CD4-positive, alpha-beta T cell treated with Interleukin-21 for 1 hour (primary cell): Measurements from ENCODE around the gene NPAS2.

ENCODE experiments used
- DNase-seq: peaks from one replicate; pipeline ENCODE4 v3.0.0-alpha.2; 2020

Gene NPAS2

GRCh38 chr2:100952512-100952911 lies 132.6 kb downstream of the NPAS2 start:
- no peak for DNase-seq

GRCh38 chr2:100953406-100954043 lies 133.6 kb downstream of the NPAS2 start:
- DNase-seq, result no peak

DNA sequence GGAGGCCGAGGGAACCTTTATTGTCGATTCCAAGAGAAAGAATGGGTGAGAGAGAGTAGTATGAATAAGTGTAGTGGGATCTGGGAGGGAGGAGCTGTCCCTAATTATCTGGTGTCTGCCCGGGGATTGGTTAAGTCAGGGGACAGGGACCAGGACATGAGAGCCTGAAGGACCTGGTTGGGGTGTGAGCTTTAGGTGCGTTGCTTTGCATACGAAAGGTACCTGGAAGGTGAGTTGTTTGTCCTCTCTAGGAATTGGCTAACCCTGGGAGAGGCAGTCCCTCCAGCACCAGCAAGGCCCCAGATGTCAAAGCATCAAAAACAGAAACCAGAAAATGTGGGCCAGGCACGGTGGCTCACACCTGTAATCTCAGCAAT lies 134.1 kb downstream of the NPAS2 start:
- DNase-seq, result no peak

DNA sequence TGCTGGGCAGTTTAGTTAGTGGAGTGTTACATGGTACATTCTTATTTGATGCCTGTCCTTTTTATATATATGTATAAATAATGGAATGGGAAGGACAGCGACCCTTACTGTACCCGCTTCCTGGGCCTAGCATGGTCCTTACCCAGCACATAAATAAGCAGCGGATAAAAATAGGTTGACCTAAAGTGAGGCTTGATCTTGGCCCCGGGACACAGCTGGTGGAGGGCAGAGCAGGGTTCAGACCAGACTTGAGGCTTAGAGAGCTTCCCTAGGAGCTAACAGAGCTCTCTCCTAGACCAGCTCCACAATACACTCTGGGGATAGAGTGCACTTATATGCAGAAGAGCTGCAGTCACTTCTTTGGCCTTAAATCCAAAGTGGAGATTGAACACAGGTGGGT lies 135.3 kb downstream of the NPAS2 start:
- no peak for DNase-seq

DNA sequence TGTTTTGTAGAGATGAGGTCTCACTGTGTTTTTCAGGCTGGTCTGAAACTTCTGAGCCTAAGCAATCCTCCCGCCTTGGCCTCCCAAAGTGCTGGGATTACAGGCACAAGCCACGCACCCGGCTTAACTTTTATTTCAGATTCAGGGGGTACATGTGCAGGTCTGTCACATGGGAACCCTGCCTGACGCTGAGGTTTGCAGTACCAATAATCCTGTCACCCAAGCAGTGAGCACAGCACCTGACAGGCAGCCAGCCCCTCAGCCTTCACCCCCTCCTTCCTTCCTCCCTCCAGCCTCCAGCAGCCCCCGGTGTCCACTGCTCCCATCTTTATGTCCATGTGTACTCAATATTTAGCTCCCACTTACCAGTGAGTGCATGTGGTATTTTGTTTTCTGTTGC lies 136.1 kb downstream of the NPAS2 start:
- DNase-seq, result no peak

DNA sequence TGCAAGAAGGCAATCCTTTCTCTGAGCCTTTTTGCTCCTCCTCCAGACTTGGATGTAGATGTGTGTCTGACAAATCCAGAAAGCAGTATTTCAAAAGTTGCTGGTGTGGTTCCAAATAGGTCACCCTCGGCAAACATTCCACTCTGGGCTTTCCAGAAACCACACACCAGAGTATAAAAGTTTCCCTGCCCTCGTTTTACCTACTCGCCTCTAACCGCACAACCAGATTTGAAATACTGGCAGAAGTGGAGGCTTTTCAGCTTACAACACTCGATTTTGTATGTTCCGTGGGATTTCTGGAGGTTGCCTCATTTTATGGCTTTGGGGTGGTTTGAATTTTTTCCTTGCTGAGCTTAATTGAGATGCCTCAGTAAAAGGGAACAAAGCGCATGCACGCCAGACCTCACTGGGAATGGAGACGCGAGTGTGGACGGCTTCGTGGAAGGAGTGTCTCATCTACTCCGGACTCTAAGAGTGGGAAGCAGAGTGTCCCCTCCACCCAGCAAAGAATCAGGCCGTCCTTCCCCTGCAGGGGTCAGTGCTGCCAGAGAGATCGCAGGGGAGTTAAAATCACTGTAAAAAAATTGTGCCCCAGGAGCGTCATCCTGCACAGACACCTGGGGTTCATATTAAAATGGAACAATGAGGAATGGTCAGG lies 138.2 kb downstream of the NPAS2 start:
- DNase-seq, result no peak

DNA sequence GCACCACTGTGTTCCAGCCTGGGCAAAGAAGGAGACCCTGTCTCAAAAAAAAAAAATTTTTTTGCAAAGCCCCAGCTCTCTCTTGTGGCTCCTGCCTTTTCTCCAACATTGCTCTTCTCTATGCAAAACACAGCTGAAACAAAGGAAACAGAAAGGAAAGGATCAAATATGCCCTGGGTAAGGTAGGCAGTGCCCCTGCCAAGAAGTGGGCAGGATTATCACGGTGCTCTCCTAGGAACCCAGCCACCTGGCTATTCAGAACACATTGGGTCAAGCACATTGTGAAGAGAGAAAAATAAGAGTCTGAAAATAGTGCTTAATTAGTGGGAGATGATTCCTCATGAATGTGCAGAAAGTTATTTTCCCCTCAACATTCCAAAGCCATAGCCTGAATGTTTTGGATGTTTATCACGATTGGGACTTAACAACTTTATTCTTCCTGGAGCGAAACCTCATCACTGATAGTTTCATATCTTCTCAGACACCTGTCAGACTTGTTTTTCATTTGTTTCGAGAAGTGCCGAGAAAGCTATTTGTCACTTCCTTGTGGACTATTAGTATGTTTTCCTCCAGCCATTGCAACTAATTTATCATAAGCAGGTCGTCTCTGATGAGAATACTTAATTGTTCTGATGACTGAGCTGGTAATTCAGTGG lies 139.4 kb downstream of the NPAS2 start:
- DNase-seq, result no peak

DNA sequence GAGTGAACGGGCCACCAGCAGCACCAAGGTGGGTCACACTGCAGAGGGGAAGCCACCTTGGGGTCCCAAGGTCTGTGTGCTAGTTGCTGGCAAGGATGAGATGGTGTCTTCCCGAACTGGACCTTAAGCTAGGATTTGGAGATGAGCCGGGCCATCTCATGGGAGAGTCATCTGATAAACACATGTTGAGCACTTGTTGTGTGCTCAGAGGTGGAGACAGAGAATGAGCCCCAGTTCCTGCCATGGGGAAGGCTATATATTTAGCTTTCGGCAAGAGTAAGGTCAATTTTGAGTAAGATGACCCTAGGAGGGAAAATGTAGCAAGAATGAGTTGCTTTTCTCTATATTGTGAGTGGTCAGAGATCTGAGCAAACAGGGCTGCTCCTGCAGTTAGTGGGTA lies 140.7 kb downstream of the NPAS2 start:
- DNase-seq, result no peak

DNA sequence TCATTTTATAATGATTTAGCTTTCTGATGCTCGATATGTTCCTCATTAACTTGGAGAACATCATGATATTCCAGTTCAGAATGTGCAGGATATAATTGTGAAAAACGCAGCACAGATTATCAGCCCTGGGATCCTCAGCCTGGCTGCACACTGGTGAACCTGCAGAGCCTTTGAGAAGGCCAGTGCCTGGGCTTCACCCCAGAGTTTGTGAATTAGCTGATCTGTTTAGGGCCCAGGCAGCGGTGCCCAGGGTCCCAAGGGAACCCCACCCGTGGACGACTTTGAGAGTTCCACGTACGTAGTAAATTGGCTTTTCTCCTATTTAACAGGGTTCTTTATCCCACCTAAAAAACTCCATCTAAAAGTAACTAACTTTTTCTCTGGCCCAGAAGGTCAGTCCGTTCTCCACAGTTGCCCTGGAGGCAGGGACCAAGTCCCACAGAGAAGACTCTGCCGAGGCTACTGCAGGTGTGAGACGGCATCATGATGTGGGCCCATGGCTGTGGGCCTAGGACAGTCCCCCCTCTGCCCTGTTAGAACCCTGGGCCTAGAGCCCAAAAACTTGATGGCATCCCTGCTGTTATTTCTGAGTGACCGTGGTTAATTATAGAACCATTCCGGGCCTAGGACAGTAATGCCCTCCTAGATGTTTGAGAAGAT lies 142.6 kb downstream of the NPAS2 start:
- no peak for DNase-seq

DNA sequence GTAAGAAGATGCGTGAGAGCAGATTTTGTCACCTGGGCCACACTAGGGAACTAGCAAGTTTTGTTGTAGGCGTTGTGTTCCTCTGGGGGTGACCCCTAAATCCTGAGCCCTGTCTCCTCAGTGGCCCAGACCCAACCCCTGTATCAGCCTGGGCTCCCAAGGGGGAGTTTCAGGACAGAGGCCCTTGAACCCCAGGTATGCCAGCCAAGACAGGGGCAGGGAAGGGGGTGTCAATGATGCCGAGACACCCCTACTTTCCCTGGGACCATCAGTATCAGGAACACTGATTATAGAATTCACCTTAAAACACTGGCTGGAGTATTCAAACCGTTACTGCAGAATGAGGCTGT lies 143.1 kb downstream of the NPAS2 start:
- no peak for DNase-seq

DNA sequence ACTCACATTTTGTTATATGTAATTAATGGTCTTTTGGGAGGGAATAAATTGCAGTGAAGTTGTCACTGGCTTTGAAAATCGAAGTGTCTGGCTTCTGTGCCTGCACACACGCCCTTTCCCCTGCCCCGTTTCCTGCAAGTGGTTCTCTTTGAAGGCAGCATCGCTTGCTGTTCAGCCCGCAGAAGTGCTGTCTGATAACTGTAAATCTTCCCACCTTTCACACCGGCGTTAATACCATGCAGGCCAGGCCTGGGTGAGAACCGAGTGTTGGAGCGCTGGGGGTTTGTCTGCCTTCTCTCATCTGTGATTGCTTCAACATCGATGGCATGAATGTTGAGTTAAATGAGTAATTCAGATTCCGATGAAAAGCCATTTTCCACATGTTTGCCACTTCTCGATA lies 144.3 kb downstream of the NPAS2 start:
- DNase-seq, result no peak

DNA sequence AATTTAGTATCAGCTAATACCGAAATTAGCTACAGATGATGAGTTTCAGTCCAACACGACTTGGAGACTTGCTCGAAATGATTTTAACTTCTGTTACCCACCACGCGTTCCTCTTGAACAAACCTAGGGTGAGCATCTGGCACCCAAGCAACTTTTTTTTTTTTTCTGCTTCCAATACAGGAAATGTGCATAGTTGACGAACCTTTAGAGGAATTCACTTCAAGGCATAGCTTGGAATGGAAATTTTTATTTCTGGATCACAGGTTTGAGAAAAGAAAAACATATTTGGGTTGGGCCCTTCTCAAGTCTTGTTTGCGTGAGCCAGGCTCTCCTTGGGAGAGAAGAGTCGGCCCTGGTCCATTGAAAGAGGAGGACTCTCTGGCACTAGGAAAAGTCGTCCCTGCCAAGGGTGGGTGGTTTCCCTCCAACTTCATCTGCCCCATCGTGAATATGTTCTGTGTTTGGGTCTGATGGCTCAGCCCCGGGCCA lies 144.8 kb downstream of the NPAS2 start:
- DNase-seq, result no peak

DNA sequence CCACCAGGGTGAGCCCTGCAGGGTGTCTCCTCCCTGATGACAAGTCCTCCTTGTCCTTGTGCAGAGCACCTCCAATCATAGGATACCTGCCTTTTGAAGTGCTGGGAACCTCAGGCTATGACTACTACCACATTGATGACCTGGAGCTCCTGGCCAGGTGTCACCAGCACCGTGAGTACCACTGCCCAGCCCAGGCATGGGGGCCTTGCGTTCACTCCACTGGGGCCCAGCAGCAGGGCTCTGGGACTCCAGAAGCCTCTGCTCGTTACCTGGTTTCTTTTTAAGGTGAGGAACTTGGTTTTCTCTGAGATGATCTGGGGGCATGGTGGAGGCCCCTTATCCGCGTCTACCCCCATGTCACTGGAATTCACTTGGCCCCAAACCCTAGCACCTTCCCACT lies 145.7 kb downstream of the NPAS2 start:
- DNase-seq, result no peak

- DNase-seq, result no peak
Measured at GRCh38 chr2:100967716-100968115, 147.8 kb downstream of the NPAS2 start.

GRCh38 chr2:100968146-100969145 lies 148.5 kb downstream of the NPAS2 start:
- no peak for DNase-seq

GRCh38 chr2:100969998-100970397 lies 150.1 kb downstream of the NPAS2 start:
- no peak for DNase-seq

DNA sequence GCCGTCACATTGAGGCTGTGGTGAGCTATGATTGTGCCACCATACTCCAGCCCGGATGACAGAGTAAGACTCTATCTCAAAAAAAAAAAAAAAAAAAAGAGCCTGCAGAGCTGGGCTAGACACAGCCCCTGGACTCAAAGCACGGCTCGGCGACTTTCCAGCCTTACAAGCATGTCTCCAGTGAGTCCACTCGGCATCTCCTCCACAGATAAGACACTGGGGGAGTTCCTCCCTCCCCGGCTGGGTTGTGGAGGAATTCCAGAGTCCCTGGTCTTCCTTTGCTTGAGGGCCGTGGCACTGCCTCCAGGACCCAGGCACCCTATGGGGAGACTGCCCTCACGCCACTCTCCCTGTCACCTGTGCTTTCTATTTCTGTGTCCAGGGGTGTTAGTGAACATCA lies 151.3 kb downstream of the NPAS2 start:
- no peak for DNase-seq

- no peak for DNase-seq
Measured at GRCh38 chr2:100972452-100972851, 152.5 kb downstream of the NPAS2 start.

GRCh38 chr2:100974712-100975520 lies 155.0 kb downstream of the NPAS2 start:
- DNase-seq, result no peak

- DNase-seq, result no peak
Measured at GRCh38 chr2:100975521-100975785, 155.5 kb downstream of the NPAS2 start.

- DNase-seq, result no peak
Measured at GRCh38 chr2:100976061-100976460, 156.1 kb downstream of the NPAS2 start.
